Neural cell (in vitro differentiated cells): ENCODE measurements around the gene PTER. TPM values are rescaled to one million over a fixed set of nuclear protein-coding genes. Genes with fewer than 3 reads are reported as not detected.

Experiments used
- H2AFZ ChIP-seq: fragments of 200-600, 300-800 bp; sonication (generic), shearing (Covaris generic); 2 replicates; pipeline ENCODE4 v1.6.0; 2014; ENCODE audit warnings: low read depth, mild to moderate bottlenecking, antibody characterized with exemption, low read length, moderate library complexity
- H3F3A ChIP-seq: fragments of 200-600 bp; shearing (Covaris generic); 2 replicates; pipeline ENCODE4 v1.6.1; 2016; ENCODE audit warnings: mild to moderate bottlenecking, moderate library complexity, mixed read lengths, antibody characterized with exemption, low read length; ENCODE audit not compliant: insufficient read depth, poor library complexity, severe bottlenecking
- H3K27ac ChIP-seq: fragments of 200-600, 300-800 bp; sonication (generic), shearing (Covaris generic); 2 replicates; pipeline ENCODE4 v1.5.1; 2014; ENCODE audit warnings: mild to moderate bottlenecking, low read length, moderate library complexity
- H3K27me3 ChIP-seq: fragments of 300-800, 200-600 bp; sonication (generic), shearing (Covaris generic); 2 replicates; pipeline ENCODE4 v1.6.0; 2014; ENCODE audit warnings: mild to moderate bottlenecking, low read depth, low read length, moderate library complexity; ENCODE audit not compliant: insufficient read depth
- H3K36me3 ChIP-seq: fragments of 300-800, 200-600 bp; sonication (generic), shearing (Covaris generic); 2 replicates; pipeline ENCODE4 v1.5.1; 2014; ENCODE audit warnings: mild to moderate bottlenecking, antibody characterized with exemption, low read length, moderate library complexity; ENCODE audit not compliant: insufficient read depth
- H3K4me2 ChIP-seq: fragments of 300-800, 200-600 bp; sonication (generic), shearing (Covaris generic); 2 replicates; pipeline ENCODE4 v1.6.0; 2014; ENCODE audit warnings: mild to moderate bottlenecking, low read length
- H3K4me3 ChIP-seq: fragments of 300-800, 200-600 bp; sonication (generic), shearing (Covaris generic); 2 replicates; pipeline ENCODE4 v1.5.1; 2014; ENCODE audit warnings: mild to moderate bottlenecking, low read length, moderate library complexity
- H3K79me2 ChIP-seq: fragments of 200-600 bp; shearing (Covaris generic); replicated peaks from 2 replicates; pipeline ENCODE4 v1.6.0; 2014; ENCODE audit warnings: mild to moderate bottlenecking, low read length, moderate library complexity; ENCODE audit not compliant: insufficient read depth
- H3K9ac ChIP-seq: fragments of 300-800, 200-600 bp; sonication (generic), shearing (Covaris generic); 2 replicates; pipeline ENCODE4 v1.6.1; 2016; ENCODE audit warnings: mild to moderate bottlenecking, low read length, mixed read lengths
- H3K9me2 ChIP-seq: fragments of 200-600 bp; shearing (Covaris generic); 2 replicates; pipeline ENCODE4 v1.6.1; 2016; ENCODE audit warnings: mild to moderate bottlenecking, low read length, mixed read lengths; ENCODE audit not compliant: insufficient read depth
- H3K9me3 ChIP-seq: fragments of 200-600, 300-800 bp; sonication (generic), shearing (Covaris generic); 2 replicates; pipeline ENCODE4 v1.6.1; 2016; ENCODE audit warnings: mild to moderate bottlenecking, mixed run types, low read length, moderate library complexity, mixed read lengths
- H4K20me1 ChIP-seq: fragments of 200-600 bp; shearing (Covaris generic); 2 replicates; pipeline ENCODE4 v1.6.1; 2016; ENCODE audit warnings: mild to moderate bottlenecking, mixed run types; ENCODE audit not compliant: insufficient read depth
- EP300 ChIP-seq: fragments of 450-650 bp; conservative IDR thresholded peaks from 2 replicates; pipeline ENCODE4 v1.6.1; 2014; ENCODE audit warnings: antibody characterized with exemption, mild to moderate bottlenecking, moderate library complexity; ENCODE audit not compliant: poor library complexity, severe bottlenecking
- EZH2 ChIP-seq: fragments of 200-600, 300-800 bp; shearing (Covaris generic), sonication (generic); IDR thresholded peaks from 2 replicates; pipeline ENCODE4 v1.6.1; 2014; ENCODE audit warnings: antibody characterized with exemption, low read length, borderline replicate concordance, mild to moderate bottlenecking; ENCODE audit not compliant: insufficient read depth, poor library complexity, severe bottlenecking
- MXI1 ChIP-seq: fragments of 450-650 bp; conservative IDR thresholded peaks from 2 replicates; pipeline ENCODE4 v1.6.1; 2014; ENCODE audit warnings: antibody characterized with exemption, mild to moderate bottlenecking; ENCODE audit not compliant: poor library complexity, severe bottlenecking
- POLR2AphosphoS5 ChIP-seq: IDR thresholded peaks from 2 replicates; pipeline ENCODE4 v1.6.1; 2012
- RAD21 ChIP-seq: fragments of 450-650 bp; conservative IDR thresholded peaks from 2 replicates; pipeline ENCODE4 v1.6.1; 2014; ENCODE audit warnings: antibody characterized with exemption, mild to moderate bottlenecking, moderate library complexity
- SMC3 ChIP-seq: fragments of 450-650 bp; conservative IDR thresholded peaks from 2 replicates; pipeline ENCODE4 v1.6.1; 2014; ENCODE audit warnings: antibody characterized with exemption, mild to moderate bottlenecking, moderate library complexity; ENCODE audit not compliant: poor library complexity
- TAF1 ChIP-seq: IDR thresholded peaks from 2 replicates; pipeline ENCODE4 v1.6.1; 2012; ENCODE audit warnings: low read depth
- polyA plus RNA-seq: library from polyadenylated mRNA; depleted of rRNA; stranded (reverse); fragments of >200 nt; gene quantifications from 2 replicates; pipeline ENCODE4 v1.2.3, GENCODE V29; 2014
- TF ChIP-seq, protein P1 (sequence below): IDR thresholded peaks from 2 replicates; pipeline ENCODE4 v1.6.1; 2012; ENCODE audit warnings: borderline replicate concordance
- TF ChIP-seq, protein P2 (sequence below): fragments of 450-650 bp; IDR thresholded peaks from 2 replicates; pipeline ENCODE4 v1.5.1; 2014; ENCODE audit warnings: antibody characterized with exemption, mild to moderate bottlenecking, moderate library complexity; ENCODE audit not compliant: poor library complexity, severe bottlenecking

PTER gene
- polyA plus RNA-seq, 1 donor from 2014 or later: not detected

DNA sequence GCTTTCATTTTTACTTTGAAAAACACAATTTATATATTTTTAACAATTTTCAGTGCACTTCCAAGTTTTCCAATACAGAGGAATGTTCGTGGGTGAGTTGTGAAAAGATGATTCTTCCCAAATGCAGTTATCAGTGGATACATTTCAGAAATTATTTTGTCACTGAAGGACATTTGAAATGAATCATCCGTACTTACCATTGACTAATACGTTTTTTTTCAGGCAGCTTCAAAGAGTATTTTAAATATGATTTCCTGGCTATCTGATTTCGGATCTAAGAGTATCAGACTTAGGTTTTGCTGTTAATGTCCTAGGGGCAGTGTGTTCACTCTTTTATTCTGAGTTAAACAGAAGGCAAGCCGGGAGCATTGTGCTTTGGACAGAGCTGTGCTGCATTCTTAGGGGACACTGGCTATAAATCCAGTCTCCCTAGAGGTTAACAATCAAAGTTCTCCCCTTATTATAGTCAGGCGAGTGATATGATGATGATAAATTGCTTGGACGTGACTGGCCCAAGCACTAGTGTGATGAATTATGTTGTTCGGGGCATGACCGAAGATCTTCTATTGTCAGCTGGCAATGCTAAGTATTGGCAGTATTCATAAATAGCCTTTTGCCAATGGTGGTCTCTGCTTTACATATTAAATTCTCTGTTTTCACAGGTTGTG is 4.5 kb downstream of the PTER start:
- Histone ChIP-seq H3F3A (no peaks in the 10 kb centered on the region), H3K79me2 (no peaks in the 10 kb centered on the region), H3K4me2 (no peak overlapping the region), H2AFZ (no peak overlapping the region), H3K27me3 (peaks cover 9% of the 10 kb centered on the region), H3K9me3 (no peaks in the 10 kb centered on the region), H3K9ac (no peak overlapping the region), H4K20me1 (no peaks in the 10 kb centered on the region), H3K4me3 (no peak overlapping the region), H3K36me3 (no peaks in the 10 kb centered on the region), H3K27ac (no peak overlapping the region), H3K9me2 (no peaks in the 10 kb centered on the region)
- TF ChIP-seq MXI1: no peak
- no peak for TF ChIP-seq SMC3
- TF ChIP-seq TAF1: no peak
- TF ChIP-seq, protein P1, sequence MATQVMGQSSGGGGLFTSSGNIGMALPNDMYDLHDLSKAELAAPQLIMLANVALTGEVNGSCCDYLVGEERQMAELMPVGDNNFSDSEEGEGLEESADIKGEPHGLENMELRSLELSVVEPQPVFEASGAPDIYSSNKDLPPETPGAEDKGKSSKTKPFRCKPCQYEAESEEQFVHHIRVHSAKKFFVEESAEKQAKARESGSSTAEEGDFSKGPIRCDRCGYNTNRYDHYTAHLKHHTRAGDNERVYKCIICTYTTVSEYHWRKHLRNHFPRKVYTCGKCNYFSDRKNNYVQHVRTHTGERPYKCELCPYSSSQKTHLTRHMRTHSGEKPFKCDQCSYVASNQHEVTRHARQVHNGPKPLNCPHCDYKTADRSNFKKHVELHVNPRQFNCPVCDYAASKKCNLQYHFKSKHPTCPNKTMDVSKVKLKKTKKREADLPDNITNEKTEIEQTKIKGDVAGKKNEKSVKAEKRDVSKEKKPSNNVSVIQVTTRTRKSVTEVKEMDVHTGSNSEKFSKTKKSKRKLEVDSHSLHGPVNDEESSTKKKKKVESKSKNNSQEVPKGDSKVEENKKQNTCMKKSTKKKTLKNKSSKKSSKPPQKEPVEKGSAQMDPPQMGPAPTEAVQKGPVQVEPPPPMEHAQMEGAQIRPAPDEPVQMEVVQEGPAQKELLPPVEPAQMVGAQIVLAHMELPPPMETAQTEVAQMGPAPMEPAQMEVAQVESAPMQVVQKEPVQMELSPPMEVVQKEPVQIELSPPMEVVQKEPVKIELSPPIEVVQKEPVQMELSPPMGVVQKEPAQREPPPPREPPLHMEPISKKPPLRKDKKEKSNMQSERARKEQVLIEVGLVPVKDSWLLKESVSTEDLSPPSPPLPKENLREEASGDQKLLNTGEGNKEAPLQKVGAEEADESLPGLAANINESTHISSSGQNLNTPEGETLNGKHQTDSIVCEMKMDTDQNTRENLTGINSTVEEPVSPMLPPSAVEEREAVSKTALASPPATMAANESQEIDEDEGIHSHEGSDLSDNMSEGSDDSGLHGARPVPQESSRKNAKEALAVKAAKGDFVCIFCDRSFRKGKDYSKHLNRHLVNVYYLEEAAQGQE: no peak
- TF ChIP-seq, protein P2, sequence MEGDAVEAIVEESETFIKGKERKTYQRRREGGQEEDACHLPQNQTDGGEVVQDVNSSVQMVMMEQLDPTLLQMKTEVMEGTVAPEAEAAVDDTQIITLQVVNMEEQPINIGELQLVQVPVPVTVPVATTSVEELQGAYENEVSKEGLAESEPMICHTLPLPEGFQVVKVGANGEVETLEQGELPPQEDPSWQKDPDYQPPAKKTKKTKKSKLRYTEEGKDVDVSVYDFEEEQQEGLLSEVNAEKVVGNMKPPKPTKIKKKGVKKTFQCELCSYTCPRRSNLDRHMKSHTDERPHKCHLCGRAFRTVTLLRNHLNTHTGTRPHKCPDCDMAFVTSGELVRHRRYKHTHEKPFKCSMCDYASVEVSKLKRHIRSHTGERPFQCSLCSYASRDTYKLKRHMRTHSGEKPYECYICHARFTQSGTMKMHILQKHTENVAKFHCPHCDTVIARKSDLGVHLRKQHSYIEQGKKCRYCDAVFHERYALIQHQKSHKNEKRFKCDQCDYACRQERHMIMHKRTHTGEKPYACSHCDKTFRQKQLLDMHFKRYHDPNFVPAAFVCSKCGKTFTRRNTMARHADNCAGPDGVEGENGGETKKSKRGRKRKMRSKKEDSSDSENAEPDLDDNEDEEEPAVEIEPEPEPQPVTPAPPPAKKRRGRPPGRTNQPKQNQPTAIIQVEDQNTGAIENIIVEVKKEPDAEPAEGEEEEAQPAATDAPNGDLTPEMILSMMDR: no peak
- no peak for TF ChIP-seq POLR2AphosphoS5
- no peak for TF ChIP-seq EZH2
- no peak for TF ChIP-seq RAD21
- TF ChIP-seq EP300: no peak

DNA sequence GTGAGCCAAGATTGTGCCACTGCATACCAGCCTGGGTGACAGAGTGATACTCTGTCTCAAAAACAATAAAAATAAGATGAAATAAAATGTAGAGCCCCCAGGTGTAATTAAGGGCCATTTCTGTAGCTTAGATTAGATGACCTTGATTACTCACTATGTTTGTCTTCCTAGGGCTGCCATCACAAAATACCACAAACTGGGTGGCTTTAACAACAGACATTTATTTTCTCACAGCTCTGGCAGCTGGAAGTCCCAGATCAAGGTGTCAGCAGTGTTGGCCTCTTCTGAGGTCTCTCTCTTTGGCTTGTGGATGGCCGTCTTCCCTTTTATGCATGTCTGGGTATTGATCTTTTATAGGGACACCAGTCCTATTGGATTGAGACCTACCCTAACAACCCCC is 6.1 kb downstream of the PTER start:
- Histone ChIP-seq H3K79me2 (no peaks in the 10 kb centered on the region), H4K20me1 (no peaks in the 10 kb centered on the region), H3F3A (no peaks in the 10 kb centered on the region), H3K27ac (no peak overlapping the region), H3K9ac (no peak overlapping the region), H3K9me3 (no peaks in the 10 kb centered on the region), H2AFZ (no peak overlapping the region), H3K36me3 (no peaks in the 10 kb centered on the region), H3K4me3 (no peak overlapping the region), H3K27me3 (no peaks in the 10 kb centered on the region), H3K9me2 (no peaks in the 10 kb centered on the region), H3K4me2 (no peak overlapping the region)
- TF ChIP-seq TAF1 (no peak), EZH2 (no peak), MXI1 (no peak), SMC3 (no peak), RAD21 (no peak), POLR2AphosphoS5 (no peak), EP300 (no peak)
- TF ChIP-seq, protein P2: no peak
- TF ChIP-seq, protein P1: no peak
